GM18498 (cell line): ENCODE results near the gene LLPH.

Source experiments
- ATAC-seq: cut with Tn5 transposase; IDR thresholded peaks from one replicate; pipeline ENCODE4 v1.9.1; 2021; ENCODE audit warnings: mild to moderate bottlenecking, moderate library complexity; ENCODE audit not compliant: unreplicated experiment

The LLPH gene

GRCh38 chr12:66103016-66103913, 27.3 kb downstream of the LLPH start:
- ATAC-seq: no peak

DNA sequence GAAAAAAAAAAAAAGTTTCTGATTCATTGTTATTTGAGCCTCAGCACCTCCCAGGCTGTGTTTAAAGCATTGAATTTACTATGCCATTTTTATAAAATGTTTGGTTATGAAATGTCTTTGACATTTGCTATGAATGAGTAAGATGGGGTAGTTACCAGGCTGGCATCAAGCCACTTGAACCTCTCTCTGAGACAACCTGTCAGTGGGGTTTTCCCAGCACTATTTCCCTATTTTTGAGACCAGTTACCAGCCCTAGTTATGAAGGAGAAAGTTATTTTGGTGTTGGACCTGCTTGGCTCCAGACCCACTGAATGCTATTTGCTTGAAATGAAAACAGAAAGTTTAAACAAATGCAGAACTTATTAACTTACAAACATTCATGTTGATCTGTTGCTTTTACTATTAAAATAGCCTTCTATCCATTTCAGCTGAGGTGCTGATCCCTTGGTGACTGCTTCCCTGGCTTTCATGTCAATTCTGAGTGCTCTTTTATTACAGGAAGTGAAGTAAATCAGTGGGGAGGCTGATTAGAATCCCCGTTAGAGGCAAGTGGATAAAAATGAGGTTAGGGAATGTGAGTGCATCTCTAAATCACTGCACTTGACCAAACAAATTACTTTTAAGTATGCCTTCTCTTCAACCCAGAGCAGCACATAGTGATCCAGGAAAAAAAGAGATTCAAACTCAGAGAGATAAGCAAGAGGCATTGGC, 37.8 kb downstream of the LLPH start:
- no peak for ATAC-seq

DNA sequence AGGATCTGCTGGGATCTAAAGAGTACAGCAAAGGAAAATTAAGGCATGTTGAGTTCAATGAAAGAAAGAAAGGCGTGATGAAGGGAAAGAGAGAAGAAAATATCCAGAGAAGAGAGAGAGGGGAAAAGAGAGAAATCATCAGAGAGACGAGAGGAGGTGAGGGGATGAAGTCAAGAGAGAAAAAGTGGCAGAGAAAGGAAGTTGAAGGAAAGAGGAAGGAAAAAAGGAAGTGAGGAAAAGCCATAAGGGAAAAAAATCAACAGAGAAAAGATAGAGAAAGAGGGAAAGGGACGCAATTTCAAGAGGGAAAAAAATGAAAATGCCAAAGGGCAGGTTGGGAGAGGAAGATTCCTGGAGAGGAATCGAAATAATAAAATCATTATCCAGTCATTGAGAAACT, 40.4 kb downstream of the LLPH start:
- no peak for ATAC-seq

DNA sequence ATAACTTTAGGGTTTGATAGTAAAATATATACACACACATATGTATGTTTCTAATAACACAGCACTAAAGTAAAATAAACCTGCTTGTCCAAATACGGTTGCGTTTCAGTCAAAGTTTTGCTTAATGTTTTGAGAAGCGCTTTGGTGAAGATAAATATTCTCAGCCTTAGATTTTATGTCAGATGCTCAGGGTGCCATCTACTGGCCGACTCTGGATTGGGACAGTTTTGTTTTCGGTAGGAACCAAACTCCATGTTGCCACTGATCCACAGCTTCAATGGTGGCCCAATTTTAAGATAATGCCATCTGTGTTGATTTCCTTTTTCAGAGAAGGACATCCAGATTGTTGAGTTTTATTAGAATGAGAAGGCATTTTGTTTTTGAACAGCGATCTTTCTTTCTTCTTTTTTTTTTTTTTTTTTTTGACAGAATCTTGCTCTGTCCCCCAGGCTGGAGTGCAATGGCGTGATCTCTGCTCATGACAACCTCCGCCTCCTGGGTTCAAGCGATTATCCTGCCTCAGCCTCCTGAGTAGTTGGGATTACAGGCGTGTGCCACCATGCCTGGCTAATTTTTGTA, 43.1 kb downstream of the LLPH start:
- ATAC-seq: peak; percentile 75

DNA sequence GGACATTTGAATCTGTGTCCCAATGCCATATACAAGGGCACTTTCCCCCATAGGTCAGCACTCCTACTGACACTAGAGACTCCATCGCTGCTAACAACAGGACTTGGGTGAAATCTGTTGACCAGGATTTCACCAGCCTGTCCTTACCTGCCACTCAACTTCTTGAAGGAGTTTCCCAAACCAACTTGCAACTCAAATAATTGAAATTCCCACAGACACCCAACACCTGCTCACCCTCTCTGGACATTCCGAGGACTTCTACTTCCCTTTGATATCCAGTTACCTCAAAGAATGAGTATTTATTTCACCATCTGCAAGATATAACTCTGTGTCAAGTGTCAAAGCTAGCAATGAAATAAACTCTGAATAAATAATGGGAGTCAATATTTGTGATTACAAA, 44.6 kb downstream of the LLPH start:
- no peak for ATAC-seq

GRCh38 chr12:66085213-66085612, 45.3 kb downstream of the LLPH start:
- no peak for ATAC-seq

DNA sequence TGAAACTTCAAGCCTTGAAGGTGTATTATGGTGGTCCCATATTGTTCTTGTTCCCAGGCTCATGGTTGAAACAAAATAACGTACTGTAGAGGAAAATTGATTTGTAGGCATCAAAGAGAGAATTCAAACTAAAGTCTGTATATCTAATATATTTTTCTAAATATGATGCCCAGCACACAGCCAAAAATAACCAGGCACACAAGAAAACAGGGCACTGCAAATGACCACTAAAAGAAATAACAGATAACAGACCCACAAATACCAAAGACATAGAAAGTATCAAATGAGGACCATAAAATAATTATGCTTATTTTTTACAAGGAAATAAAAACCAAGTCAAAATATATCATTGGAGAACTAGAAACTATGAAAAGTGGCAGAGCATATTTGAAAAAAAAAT, 46.8 kb downstream of the LLPH start:
- ATAC-seq: no peak

DNA sequence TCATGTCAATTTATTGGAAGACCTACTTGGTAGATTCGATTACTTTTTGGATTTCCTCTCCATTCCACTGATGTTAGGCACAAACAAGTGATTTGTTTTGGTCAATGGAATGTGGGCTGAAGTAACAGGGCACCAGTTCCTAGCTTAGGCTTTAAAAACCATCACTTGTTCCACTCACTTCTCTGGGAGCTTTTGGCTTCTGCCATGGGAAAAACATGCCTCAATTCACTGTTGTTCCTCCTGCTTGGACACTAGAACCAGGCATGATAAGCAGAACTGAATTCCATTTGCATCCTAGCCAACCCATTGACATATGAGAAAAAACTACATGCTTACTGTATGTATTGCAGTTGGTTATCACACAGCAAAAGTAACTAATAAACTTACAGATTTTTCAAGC, 47.8 kb downstream of the LLPH start:
- ATAC-seq: no peak

DNA sequence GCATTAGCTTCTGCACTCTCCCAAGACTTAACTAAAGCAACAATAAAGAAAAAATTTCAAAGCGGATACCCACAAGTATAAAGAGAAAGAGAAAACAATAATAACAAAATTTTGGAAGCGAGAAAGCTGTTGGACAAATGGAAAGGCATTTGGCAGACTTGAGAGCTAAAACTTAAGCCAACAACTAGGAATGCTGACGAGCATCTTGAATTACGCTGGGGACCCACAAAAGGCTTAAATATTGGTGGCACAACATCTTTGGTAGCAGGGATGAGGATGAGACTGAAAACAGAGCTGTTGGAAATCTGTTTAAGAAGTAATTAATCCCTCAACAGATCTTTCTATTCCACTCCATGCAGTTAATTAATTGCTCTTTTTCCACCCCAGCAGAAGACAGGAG, 49.8 kb downstream of the LLPH start:
- ATAC-seq: no peak

DNA sequence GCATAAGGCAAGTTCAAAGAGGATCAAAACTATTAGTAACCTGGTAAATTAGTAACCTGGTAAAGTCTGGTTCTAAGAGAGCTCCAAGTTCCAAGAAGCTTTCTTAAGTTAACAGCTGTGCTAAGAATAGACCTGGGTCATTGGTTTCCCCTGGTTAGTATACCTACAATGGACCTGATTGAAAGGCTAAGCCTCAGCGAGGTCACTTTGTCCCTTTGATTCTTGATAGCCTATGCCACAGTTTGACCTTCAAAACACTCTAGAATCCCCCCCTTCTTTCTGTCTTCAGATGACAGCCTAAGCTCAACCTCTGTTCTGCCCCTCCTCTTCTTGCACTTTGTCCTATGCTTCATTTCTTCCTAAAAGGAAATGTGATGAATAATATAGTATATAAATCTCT, 53.0 kb downstream of the LLPH start:
- ATAC-seq: no peak

DNA sequence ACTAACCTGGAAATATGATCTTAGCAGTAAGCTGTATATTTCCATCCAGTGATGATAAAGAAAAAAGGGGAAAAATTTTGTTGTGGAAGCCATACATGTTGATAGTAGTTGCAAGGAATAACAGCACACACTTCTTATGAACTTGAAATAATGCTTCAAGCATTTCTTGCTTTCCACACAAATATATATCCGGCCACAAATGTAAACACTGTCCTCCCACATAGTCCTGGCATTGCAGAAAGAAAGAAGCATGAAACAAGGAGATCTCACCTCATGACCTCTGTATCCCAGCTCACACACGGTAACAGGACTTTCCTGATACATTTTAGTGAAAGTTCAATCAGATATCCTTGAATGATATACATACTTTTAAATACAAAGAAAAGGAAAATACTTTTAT, 56.0 kb downstream of the LLPH start:
- no peak for ATAC-seq

- ATAC-seq: peak; percentile 62
These were observed 58.0 kb downstream of the LLPH start for GRCh38 chr12:66072566-66072965.

- peak; percentile 76 for ATAC-seq
These were observed 58.4 kb downstream of the LLPH start for GRCh38 chr12:66072135-66072534.

DNA sequence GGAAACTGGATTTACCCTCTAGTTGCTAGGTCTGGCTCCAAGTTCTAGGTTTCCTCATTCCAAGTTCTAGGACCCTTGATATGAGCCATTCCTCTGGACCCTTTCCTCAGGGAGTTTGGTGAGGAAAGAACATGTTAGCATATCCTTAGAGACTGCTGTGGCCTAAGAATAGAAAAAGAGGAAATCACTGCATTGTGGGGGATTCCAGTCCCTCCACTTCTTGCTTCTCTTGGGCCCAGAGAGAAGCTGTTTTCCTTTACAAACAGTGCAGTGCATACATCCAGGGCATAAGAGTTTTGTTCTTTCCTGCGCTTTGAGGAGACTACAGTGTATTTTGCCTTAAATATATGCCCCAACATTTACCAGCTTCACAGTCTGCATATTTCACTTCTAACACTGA, 59.0 kb downstream of the LLPH start:
- ATAC-seq: no peak

GRCh38 chr12:66070378-66071120, 60.0 kb downstream of the LLPH start:
- no peak for ATAC-seq

DNA sequence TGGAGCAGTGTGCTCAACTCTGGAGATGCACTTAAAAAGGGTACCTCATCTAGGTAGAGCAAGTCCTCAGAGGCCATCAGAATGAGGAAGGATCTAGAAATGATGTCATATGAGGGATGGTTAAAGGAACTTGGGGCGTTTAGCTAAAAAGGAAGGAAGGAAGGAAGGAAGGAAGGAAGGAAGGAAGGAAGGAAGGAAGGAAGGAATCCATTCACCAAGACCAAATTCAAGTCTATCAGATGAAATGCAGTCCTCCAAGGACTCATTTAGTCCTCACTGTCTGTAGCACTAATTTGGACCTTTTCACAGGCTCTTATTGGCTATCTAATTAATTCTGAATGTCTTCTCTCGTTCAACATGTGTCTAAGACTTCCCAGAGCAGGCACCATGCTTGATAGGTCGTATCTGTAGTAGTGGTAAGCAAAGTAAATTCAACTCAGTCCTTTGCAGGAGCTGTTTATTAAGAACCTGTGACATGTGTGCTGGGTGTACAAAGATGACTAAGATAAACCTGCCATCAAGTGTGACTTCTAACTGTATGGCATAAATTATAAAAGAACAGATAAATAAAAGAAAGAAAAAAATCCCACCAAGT, 63.5 kb downstream of the LLPH start:
- peak; percentile 30 for ATAC-seq
